Measurements from ENCODE around the gene PXDN.

PXDN gene

DNA sequence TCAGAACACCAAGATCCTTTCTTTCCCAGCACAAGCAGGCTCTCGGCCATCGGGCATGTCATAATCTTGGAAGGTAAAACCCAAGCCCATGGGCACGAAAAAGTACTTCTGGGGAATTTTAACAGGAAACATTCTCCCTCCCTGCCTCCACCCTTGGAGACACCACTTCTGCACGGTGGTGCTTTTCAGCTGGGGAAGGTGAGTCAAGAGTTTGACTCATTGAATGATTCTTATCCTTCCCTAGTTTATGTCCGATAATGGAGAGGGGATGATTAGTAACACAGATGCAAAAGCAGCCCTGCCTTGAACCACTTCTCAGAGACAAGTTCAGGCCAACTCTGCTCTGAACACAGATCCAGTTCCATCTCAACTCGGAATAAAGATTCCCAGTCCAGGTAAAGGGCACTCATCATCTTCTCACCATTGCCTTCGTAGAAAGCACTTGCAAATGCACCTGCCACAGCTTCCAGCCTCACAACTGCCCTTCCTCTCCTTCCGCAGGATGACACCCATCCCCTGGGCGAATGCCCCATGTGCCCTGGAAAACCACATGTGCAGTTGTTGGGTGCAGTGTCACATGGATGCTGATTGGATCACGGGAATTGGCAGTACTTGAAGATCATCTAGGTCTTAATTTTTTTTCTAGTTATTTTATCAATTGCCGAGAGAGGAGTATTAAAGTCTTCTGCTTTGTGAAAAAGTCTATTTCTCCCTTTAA, 136.2 kb downstream of the PXDN start:
- no peak for DNase-seq

DNA sequence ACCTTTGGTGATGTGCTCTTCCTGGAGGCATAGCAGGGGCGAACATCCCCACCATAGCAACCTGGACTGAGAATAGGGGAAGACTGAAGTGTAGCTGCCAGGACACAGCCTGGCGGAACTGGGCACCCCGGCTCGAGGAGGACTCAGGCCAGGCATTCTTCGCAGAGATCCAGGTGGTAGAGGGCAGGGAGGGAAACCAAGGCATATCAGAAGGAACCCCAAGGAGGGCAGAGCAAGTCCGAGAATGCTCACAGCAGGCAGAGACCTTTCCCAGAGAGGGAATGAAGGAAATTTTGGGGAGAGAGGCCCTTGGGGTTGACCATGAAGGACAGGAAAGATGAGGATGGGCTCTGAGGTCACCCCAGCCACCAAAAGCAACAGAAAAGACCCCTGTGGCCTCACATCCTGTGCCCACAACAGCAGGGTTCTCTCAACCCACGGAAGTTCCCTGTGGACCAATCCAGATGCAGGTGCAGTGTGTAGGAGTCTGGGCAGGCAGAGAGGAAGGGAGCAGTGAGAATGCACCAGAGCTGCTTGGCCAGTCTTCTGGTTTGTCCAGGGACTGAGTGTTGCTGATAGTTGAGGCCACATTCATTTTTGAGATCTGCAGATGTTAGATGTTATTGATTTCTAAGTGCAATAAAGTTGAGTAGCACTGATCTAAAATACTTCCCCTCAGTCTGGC, 136.9 kb downstream of the PXDN start:
- no peak for DNase-seq

DNA sequence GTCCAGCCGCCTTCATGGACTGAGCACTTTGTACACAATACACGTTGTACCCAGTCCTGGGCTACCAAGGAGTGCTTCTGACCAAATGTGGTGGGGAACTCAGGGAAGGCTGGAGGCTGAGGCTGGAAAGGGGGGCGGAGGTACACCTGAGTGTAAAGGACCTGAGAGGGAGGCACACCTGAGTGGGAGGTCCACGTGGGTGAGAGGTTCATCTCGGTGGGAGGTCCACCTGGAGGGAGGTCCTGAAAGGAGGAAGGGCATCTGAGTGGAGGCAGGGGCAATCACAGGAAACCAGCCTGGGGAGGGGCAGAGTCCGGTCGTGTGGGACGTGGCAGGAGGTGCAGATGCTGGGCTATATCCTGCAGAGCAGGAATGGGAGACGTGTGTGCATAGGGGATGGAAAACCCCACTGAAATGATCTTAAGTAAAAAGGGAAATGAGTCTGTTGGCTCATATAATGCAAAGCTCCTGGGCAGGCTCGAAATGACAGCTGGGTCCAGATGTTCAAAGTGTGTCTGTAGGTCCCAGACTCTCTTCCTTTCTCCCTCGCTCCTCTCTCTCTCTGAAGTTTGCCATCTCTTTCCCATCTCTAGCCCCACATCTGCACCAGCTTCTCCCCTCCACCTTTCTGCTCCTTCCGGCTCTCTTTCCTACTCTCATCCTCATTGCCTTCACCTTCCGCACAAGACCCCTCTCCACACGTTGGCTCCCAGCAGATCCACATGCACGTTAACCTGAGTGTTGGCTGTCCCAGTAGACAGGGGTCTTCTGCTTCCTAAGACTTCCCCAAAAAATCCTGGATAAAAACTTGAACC, 137.7 kb downstream of the PXDN start:
- no peak for DNase-seq

DNA sequence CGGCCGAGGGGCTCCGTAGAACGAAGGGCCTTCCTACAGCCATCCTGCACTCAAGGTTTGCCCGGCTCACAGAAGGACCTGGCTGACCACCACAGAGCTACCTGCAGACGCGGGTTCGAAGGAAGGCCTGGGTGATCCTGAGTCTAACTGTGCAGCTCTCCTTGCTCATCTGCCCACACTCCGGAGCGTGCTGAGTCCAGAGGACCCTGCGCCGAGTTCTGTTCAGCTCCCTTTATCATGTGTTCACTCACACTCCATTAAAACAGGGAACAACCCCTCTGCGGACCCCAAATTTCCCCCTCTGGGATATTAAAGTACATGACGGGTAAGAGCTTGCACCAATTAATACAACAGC, 138.3 kb downstream of the PXDN start:
- no peak for DNase-seq

DNA sequence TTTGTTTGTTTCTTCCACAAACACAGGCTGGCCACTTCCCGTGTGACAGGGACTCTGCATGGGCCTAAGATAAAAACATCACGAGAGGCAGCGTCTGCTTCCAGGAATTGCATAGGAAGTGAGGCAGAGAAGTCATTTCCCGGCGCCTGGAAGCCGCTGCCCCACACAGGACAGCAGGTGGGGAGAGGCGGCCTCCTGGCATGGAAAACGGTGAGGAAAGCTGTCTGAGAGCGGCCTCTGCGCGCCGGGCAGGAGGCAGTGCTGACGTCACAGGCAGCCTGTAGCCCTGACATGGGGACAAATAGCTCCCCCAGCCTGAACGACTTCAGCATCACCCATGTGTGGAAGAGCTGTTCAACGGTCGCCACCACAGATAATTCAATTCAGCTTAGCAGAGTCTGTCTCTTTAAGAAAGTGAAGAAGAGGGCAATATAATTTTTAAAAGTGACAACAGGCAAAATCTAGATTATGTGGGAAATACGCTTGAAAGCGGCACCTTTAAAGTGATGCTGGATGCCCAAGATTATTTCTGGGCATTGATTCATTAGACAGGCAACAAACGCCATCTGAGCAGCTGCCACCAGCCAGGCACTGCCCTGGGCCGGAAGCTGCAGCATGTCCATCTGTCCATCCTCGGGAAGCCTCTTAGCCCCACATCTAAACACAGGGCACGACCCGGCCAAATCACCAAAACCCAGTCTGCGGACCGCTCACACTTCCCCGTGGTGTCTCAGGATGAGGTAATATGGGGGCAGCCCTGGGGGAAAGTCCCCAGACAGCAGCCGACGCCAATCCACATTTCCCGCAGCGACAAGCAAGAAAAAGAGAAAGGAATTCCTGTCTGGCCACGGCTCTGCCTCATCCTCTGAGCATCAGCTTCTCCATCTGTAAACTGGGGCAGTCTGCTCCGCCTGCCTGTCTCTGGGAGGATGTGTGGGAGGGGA, 138.9 kb downstream of the PXDN start:
- no peak for DNase-seq

DNA sequence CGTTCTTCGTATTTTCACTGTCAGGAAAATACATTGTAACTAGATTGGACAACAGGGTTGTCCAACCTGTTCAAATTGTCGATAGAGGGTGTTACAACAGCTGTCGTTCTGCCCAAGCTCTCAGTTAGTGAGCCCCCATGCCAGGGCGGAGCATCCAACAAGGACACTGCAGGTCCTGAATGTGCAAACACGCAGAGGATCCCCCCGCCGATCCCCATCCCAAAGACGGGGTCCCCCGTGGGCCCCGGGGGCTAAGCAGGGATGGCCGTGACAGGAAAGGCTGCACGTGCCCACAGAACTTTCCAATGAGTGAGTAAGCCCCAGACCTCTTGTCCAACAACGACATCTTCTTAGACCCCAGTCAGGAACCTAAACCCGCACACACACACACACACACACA, 140.8 kb downstream of the PXDN start:
- DNase-seq = no peak

DNA sequence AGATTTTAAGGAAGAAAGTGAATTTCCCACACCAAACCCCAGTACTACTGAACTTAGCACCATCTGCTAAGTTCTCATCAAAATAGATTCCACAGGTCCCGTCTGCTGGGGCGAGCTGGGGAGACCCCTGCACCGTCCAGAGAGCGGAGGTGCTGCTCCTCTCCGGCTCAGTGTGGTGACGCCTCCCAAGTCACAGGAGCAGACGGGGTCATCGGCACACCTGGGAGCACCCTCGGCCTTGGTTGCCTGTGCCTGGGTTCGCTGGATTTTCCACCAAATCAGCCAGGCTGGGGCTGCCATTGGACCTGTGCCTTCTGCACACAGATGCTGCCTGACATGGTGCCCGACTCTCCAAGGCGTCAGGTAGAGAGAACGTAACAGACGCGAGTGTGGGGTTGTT, 141.3 kb downstream of the PXDN start:
- DNase-seq = no peak

DNA sequence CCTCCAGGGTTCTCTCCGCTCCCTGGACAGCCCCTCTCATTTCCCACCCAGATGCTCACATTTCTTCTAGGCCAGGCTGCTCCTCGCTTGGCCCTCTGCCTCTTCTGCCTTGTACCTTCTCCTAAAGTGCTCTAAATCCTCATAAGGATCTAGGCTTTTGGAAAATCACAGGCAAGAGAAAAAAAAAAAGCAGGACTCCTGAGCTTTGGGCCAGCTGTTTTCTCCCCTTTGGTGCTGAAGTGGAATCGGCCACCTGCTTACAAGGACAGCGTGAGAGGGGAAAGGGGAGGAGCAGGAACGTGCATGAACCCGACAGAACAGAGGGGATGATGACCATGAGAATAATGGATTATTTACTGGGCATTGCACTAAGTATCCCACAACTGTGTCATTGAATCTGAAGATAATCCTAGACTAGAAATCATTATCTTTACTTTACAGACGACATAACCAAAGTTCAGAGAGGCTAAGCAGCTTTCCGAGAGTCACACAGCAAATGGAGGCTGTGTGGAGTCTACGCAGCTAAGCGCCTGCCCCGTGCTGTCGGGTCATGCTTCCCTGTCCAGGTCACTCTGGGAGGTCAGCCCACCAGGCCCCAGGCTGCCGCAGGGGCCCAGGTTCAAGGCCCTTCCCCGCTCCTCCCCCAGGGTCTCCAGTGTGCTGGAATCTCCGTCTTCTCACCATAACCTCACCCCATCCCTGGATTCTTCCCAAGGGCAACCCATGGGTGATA, 141.9 kb downstream of the PXDN start:
- DNase-seq = no peak

DNA sequence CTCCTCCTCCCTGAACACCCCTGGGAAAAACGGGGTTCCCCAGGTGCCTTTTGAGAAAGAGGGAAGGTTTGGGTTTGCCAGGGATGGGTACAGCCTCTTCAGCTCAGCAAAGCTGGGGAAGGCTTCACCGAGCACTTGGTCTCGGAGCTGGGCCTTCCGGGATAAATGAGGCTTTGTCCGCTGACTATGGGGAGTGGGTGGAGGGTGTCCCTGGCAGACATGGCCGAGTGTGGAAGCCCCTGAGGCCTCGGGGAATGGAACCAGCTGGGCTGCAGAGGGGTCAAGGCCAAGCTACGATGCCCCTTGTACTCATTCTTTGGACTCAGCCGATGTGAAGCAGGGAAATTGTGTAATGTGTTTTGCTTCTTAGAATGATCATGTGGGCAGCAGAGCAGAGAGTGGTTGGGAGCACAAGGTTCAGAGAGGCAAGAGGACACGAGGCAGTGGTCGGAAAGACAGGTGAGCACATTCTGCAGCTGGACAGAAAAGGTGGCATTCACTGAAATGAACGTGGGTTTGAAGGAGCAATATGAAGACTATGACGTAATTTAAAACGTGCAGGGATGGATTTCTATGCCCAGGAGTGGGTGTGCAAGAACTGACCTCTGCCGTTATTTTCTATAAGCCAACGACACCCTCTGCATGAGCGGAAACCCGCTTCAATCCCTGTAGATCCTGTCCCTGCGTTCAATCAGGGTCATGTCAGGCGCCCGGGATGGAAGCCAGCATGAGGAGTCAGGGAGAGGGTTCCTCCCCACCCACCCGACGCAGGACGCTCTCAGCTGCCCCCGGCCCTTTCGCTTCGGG, 142.6 kb downstream of the PXDN start:
- DNase-seq = no peak

DNA sequence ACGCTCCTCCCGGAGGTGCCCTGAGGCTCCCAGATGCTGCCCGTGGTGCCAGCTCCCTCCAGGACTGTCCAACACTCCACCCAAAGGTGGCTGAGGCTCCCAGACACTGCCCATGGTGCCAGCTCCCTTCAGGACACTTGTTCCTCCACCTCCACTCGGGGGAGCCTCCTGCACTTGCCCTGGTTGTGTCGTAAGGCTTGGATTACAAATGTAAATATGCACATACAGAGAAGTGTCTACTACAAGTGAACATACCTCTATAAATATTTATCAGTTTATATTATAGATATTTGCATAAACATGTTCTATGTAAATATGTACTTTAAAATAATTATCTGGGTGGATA, 143.3 kb downstream of the PXDN start:
- no peak for DNase-seq

DNA sequence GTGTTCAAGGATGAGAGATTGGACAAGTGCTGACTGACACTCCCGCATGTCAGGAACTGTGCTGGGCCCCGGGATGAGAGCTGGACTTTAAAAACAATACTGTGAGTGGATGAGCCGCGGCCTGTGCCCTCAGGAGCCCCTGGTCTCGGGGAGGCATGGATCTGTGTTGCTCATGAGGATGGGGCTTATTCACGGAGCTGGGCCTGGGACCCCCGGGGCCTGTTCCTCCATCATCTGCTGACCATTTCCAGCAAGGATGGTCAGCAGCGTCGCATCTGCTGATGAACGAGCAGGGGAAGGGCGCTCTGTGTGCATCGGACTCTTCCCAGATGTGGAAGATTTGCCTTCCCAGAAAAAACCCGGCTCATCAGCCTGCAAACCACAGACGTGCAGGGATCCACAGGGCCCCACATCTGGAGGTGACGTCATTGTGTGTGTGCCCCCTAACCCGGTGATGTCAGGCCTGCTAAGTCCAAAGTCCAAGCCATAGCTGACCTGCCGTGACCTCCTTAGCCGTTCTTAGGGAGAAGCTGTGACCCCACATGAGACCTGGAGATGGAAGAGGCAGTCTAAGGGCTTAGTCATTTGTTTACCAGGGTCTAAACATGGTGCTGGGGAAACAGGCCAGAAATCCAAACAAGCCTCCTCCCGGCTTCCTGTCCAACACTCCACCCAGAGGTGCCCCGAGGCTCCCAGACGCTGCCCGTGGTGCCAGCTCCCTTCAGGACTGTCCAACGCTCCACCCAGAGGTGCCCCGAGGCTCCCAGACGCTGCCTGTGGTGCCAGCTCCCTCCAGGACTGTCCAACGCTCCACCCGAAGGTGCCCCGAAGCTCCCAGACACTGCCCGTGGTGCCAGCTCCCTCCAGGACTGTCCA, 143.9 kb downstream of the PXDN start:
- DNase-seq = no peak

DNA sequence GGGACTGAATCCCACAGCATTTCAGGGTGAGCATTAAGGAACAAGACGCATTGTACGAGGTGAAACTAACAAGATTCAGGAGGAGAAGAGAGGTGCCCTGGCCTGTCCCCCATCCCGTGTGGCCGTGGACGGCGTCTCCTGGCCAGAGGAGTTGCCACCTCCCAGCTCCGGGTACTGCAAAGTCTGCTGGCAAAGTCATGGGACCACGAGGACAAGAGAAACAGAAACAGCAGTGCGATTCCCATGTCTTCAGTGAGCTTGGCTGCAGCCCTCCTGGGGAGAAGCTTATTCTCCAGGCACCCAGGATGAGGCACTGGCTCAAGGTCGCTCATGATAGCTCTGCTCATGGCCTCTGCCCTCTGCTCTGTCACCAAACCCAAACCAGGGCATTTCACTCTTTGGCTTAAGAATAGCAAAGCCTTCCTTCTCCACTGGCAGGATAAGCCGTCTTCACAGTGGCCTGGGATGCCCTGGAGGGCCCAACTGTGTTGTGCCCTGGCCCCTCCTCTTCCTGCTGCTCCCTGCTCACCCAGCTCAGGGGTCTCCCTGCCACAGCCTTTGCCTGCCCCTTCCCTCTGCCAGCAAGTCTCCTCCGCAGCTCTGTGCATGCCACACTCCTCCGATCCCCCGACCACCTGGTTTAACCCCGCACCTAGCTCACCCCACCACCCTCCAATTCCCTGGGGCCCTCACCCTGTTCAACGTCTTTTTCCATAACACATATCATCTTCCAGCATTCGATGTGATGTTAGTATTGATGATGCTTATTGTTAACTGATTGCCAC, 144.8 kb downstream of the PXDN start:
- no peak for DNase-seq

DNA sequence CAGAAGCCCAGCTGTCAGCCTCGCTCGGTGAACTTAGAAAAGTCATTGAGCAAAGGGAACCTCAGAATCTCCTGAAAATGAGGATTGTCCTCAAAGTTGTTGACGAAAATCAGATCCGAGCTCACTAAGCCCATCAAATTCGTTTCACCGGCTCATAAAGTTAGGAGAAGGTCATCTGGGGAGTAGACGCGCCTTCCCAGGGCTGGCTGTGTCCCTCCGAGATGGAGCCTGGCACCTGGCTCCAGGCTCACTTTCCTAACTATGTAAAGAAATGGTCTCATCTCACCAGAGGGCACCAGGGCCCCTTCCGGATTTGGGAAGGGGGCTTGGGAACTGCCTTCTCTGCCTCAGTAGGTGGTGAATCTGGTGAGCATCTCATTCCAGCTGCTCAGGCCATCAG, 145.5 kb downstream of the PXDN start:
- no peak for DNase-seq

DNA sequence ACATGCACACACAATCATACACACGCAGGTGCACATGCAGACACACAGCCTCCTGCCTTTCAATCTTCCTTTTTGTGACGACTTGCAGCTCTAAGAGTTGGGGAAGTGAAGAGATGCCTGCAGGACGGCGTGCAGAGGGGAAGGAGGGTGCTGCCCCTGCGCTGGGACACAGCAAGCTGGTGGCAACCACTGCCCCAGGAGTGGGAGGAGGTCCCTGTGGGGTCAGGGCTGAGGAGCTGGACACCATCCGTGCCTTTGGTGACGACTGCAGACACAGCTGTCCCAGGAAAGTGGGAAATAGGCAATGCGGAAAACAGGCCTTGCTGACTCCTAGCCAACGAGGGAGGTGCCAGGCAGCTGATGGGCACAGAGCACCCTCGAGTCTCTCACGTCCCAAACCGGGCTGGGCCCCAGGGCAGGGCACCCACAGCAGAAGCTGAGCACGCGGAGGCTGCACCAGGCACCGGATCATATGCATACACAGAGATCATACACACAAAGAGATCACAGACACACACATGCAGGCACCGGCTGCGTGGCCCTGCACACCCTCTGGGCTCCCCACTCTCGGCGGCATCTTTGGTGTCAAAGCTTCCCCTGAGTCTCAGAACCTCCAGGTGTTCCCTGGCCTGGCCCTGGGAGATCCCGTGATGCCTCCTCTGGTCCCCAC, 146.1 kb downstream of the PXDN start:
- no peak for DNase-seq

DNA sequence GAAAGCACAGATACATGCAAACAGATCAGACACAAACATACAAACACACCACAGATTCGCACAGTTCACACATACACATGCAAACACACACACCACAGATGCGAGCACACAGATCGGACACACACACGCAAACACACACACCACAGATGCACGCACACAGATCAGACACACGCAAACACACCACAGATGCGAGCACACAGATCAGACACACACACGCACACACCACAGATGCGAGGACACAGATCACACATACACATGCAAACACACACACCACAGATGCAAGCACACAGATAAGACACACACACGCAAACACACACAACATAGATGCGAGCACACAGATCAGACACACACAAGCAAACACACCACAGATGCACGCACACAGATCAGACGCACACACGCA, 149.0 kb downstream of the PXDN start:
- no peak for DNase-seq

DNA sequence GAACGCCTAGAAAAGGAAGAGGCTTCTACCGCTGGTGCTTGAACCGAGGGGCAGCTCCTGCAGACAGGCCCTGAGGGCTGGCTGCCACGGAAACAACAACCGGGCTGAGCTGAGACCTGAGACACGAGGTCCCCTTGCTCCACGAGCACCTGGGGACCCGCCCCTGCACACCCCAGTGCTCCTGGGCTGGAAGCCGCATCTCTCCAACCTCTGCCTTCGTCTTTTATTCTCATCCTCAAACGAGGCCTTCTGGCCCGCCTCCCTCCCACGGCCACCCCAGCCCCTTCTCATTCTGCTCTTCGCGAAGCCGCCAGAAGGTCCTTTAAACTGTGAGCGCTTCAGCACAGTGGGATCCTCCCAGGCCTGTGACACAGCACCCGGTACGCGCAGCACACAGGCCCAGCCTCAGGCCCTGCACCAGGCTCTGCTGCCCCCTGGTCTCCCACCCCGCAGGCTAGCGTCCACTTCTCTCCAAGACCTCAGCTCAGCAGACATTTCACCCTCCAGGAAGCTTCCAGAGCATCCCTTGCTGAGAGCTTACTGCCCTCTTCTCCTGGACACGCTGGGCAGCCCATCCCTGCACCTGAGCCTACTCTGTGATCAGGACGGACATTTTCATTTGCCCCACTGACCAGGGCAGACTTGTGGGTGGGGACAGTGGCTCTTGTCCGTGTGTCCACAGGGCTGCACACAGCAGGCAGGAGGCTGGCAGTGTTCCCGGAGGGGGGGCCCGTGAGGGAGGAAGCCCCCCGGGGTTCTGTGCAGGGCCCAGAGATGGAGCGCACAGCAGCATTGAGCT, 149.7 kb downstream of the PXDN start:
- no peak for DNase-seq

DNA sequence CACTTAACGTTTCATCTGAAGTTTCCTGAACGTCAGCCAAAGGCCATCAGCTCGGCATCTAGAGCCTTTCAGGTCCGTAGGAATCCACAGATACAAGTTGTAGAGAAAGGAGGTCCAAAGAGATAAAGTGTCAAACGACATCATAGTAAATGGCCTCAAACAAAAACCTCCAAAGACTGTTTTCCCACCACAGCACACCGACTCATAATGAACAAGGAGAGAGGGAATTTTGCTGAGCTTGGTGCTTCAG, 150.3 kb downstream of the PXDN start:
- DNase-seq = no peak

DNA sequence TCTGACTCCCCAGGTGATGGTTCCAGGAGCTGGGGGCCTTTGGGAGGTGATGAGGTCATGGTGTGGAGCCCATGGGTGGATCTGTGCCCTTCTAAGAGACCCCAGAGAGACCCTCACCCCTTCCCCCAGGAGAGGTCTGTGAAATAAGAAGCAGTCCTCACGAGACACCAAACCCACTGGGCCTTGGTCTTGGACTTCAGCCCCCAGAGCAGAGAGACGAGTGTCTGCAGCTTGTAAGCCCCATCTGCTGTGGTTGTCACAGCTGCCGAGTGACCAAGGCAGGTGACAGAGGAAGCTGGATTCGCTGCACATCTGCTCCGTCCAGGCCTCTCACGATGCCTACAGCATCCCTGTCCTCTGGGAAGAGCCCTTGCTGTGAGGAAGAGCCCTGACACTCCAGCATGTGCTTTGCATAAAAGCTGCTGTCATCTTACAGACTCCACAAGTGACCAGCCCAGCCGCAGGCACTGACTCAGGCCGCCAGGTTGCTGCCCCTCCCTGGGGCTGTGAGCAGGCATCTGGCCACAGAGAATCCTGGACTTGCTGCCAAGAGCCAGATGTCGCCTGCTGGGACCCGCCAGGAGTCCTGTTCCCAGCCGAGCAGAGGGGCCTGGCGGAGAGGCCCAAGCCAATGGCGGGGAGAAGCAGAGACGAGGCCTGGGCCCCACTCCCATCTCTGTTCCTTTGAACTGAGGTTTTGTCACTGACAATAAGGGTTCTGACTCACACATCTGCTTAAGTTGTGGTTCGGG, 150.8 kb downstream of the PXDN start:
- DNase-seq = peak; percentile 23

Measured in activated CD4-positive, alpha-beta T cell treated with anti-CD3 and anti-CD28 coated beads for 48 hours (primary cell).